Natural killer cell (primary cell): ENCODE measurements around the gene LDLRAD4. TPM values are rescaled to one million over a fixed set of nuclear protein-coding genes. Genes with fewer than 3 reads are reported as not detected.
A peak's percentile ranks its signal among the peaks of the same experiment; 100 is the strongest.

ENCODE experiments used
- ATAC-seq, 3 donors: fragments of 150-1000 bp in 2 of 3; fragments of 200-7000 bp in 1 of 3; cut with Tn5 transposase; 1 replicate in 1 of 3; 2 replicates in 2 of 3; pipeline ENCODE4 v1.10.0; 2021; ENCODE audit warnings: mild to moderate bottlenecking in 2 of 3, moderate library complexity in 2 of 3
- DNase-seq, 2 donors: peaks; one replicate each; pipeline versions ENCODE4 v3.0.0 to v3.0.0-alpha.2; 2013 to 2021; ENCODE audit warnings: mixed read lengths in 1 of 2
- H3K27ac ChIP-seq: one replicate; pipeline ENCODE4 v1.5.1; 2013; ENCODE audit warnings: mild to moderate bottlenecking, low read length
- H3K27me3 ChIP-seq: one replicate; pipeline ENCODE4 v1.6.1; 2013; ENCODE audit warnings: low read length; ENCODE audit not compliant: control insufficient read depth, insufficient read depth
- H3K36me3 ChIP-seq: one replicate; pipeline ENCODE4 v1.6.1; 2013; ENCODE audit warnings: low read length; ENCODE audit not compliant: control insufficient read depth, insufficient read depth
- H3K4me1 ChIP-seq: one replicate; pipeline ENCODE4 v1.6.1; 2013; ENCODE audit warnings: low read length; ENCODE audit not compliant: control insufficient read depth, insufficient read depth
- H3K4me3 ChIP-seq: one replicate; pipeline ENCODE4 v1.5.1; 2013; ENCODE audit warnings: low read length
- H3K9me3 ChIP-seq: one replicate; pipeline ENCODE4 v1.6.1; 2013; ENCODE audit warnings: low read length; ENCODE audit not compliant: control insufficient read depth, insufficient read depth
- H3K27ac Mint-ChIP-seq, 2 donors: one replicate each; pipeline ENCODE4 v1.8.0; 2022; ENCODE audit warnings: mild to moderate bottlenecking in 2 of 2, mixed read lengths in 2 of 2, moderate library complexity in 1 of 2
- H3K27me3 Mint-ChIP-seq, 2 donors: one replicate each; pipeline ENCODE4 v1.8.0; 2022; ENCODE audit warnings: low read depth in 2 of 2, mixed read lengths in 2 of 2
- H3K36me3 Mint-ChIP-seq: one replicate; pipeline ENCODE4 v1.8.0; 2022; ENCODE audit warnings: mixed read lengths
- H3K4me1 Mint-ChIP-seq, 2 donors: one replicate each; pipeline ENCODE4 v1.8.0; 2022; ENCODE audit warnings: mixed read lengths in 2 of 2
- H3K4me3 Mint-ChIP-seq: one replicate; pipeline ENCODE4 v1.8.0; 2022; ENCODE audit warnings: mild to moderate bottlenecking, moderate library complexity, mixed read lengths
- H3K9me3 Mint-ChIP-seq, 2 donors: one replicate each; pipeline ENCODE4 v1.8.0; 2022; ENCODE audit warnings: mixed read lengths in 2 of 2
- WGBS: methylation state at CpG from one replicate; pipeline ENCODE4 v1.1.7; 2013; ENCODE audit warnings: missing lambda C conversion rate; ENCODE audit not compliant: insufficient coverage; 5-methylcytosine and 5-hydroxymethylcytosine counted together
- intact Hi-C: fragments of 100-400 bp; cut with micrococcal nuclease; formaldehyde crosslinking; loops from one replicate; pipeline ENCODE4 v1.14.2; 2022
- total RNA-seq, 4 donors: library from RNA; stranded (reverse); fragments of 120-200 nt in 1 of 4; gene quantifications; one replicate each; pipeline versions ENCODE4 v1.2.3 to v1.2.4, GENCODE V29; 2013 to 2022
- TF ChIP-seq, protein P1 (sequence below): fragments of 200-600 bp; IDR thresholded peaks from one replicate; pipeline ENCODE4 v1.8.0; 2022; ENCODE audit warnings: antibody characterized with exemption

The LDLRAD4 gene
- total RNA-seq, 3 donors from 2014 or later (not counting 1 experiment from before 2014, with no cell fraction given): 24.0 to 36.3 (median 29.2) TPM

DNA sequence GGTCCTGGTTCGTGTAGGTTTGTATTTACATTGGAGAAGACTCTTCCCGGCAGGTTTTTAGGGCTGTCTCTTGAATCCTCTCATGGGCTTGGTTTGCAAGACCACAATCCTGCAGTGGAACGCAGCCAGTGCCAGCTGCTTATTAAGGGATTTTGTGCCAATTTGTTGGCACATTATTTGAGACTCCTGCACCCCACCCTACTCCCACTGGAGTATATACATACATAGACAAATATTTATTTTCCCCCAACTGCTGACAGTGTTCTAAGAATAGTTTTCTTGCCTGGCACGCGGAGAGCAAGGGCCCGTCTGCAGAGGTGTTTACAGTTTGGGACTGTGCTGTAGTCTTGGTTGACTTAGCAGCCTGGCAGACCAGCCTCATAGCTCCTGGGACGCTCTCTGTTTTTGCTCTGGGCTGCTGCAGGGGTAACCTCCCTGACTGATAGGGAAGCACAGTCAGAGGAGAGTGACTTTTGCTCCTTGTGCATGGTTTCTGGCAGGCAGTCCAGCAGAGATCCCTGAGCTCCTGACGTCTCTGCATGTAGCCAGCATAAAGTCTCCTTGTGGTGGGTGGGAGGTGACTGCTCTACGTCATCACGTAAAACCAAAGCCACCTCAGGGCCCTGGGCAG, 1.9 kb downstream of the LDLRAD4 start:
- DNase-seq (peak in 1 of 2 donors; percentile 36), ATAC-seq (no peak)
- Histone ChIP-seq H3K9me3 (no peaks in the 10 kb centered on the region), H3K4me1 (peaks cover 23% of the 10 kb centered on the region), H3K36me3 (no peaks in the 10 kb centered on the region), H3K27ac (no peak overlapping the region), H3K27me3 (peaks cover 13% of the 10 kb centered on the region), H3K4me3 (no peak overlapping the region)
- peaks cover 39 to 50% of the 10 kb centered on the region in 2 donors for H3K27me3 Mint-ChIP-seq
- 68% methylated on average over 10 of the region's 10 CpGs for WGBS
- peaks cover 0 to 8% of the 10 kb centered on the region in 2 donors for H3K4me1 Mint-ChIP-seq
- H3K36me3 Mint-ChIP-seq: no peaks in the 10 kb centered on the region
- TF ChIP-seq, protein P1, sequence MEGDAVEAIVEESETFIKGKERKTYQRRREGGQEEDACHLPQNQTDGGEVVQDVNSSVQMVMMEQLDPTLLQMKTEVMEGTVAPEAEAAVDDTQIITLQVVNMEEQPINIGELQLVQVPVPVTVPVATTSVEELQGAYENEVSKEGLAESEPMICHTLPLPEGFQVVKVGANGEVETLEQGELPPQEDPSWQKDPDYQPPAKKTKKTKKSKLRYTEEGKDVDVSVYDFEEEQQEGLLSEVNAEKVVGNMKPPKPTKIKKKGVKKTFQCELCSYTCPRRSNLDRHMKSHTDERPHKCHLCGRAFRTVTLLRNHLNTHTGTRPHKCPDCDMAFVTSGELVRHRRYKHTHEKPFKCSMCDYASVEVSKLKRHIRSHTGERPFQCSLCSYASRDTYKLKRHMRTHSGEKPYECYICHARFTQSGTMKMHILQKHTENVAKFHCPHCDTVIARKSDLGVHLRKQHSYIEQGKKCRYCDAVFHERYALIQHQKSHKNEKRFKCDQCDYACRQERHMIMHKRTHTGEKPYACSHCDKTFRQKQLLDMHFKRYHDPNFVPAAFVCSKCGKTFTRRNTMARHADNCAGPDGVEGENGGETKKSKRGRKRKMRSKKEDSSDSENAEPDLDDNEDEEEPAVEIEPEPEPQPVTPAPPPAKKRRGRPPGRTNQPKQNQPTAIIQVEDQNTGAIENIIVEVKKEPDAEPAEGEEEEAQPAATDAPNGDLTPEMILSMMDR: no peak
- no peak overlapping the region for H3K4me3 Mint-ChIP-seq
- intact Hi-C loops: no loop called here
- no peaks in the 10 kb centered on the region for H3K9me3 Mint-ChIP-seq
- H3K27ac Mint-ChIP-seq: no peak overlapping the region

DNA sequence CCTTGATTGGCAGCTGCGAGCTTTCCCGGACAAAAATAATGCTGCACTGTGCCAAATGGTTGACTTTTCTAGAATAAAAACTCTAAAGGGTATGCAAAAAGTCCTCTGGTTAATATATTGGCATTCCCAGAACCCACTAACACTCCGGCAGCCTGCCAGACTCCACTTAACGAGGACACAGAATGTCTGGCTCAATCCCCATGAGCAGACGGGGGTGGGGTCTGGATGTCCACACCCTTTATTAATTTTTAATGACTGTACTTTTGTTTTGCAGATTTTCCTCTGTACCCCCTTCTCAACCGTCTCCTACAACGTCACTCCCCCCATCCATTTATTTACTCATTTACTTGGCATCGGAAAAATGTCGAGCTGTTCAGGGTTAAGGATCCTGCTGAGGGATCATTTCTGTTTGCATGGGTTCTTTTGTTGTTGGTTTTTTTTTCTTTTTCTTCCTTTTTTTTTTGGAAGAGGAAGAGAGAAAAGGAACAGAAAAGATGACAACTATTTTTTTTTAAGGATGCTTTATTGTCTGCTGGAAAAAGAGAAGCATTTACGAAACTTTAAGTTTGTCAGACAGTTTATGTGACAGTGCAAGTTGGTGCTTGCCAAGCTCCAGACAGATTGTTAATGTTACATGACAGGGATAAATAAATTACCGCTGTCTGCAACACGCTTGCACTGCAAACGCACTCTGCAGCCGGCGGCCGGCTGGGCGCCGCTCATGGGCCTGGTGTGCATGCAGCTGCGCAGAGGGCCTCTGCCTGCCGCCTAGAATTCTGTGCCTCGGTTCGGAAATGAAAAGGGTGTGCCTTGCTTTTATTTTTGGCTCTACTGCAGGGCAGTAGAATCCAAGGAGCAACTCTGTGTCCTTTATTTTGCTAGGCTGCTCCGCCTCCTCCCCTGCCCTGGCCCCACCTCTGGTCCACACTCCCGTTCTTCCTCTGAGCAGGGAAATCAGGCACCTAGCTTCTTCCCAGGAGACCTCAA, 3.6 kb downstream of the LDLRAD4 start:
- no peak overlapping the region for H3K27ac Mint-ChIP-seq
- H3K4me1 ChIP-seq: peaks cover 18% of the 10 kb centered on the region
- ATAC-seq (no peak), DNase-seq (no peak)
- WGBS: 84% methylated on average over 22 of the region's 24 CpGs
- H3K4me3 Mint-ChIP-seq: no peak overlapping the region
- H3K36me3 Mint-ChIP-seq: no peaks in the 10 kb centered on the region
- TF ChIP-seq, protein P1: no peak
- peaks cover 34 to 36% of the 10 kb centered on the region in 2 donors for H3K27me3 Mint-ChIP-seq
- no peaks in the 10 kb centered on the region for H3K9me3 ChIP-seq
- no peaks in the 10 kb centered on the region for H3K4me1 Mint-ChIP-seq
- H3K9me3 Mint-ChIP-seq: no peaks in the 10 kb centered on the region
- no peaks in the 10 kb centered on the region for H3K36me3 ChIP-seq
- no peak overlapping the region for H3K4me3 ChIP-seq
- intact Hi-C loops: no loop called here
- no peaks in the 10 kb centered on the region for H3K27me3 ChIP-seq
- no peak overlapping the region for H3K27ac ChIP-seq

DNA sequence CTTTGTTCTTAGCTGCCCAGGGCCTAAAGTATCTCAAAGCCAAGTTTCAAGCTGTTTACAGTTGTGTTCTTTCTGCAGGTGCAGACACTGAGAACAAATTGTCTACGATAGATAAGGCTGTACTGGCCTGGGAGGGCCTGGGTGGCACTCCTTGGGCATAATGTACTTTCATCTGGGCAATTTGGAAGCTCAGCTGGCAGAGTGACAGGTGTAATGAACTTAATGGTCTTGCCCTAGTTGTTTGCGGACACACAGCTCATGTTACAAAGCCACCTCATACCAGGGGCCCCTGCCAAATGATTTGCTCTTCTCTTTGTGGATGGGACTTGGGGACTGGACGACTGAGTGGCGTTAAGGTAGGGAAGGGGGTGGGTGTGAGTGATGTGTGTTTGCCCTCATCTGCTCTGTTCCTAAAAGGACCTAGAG, 4.3 kb downstream of the LDLRAD4 start:
- H3K36me3 ChIP-seq: no peaks in the 10 kb centered on the region
- H3K4me1 Mint-ChIP-seq: no peaks in the 10 kb centered on the region
- no peak for DNase-seq
- H3K36me3 Mint-ChIP-seq: no peaks in the 10 kb centered on the region
- intact Hi-C loops: no loop called here
- 81% methylated on average over 2 of the region's 4 CpGs for WGBS
- TF ChIP-seq, protein P1: no peak
- H3K27me3 Mint-ChIP-seq: peaks cover 34 to 36% of the 10 kb centered on the region in 2 donors
- H3K4me3 Mint-ChIP-seq: no peak overlapping the region
- H3K9me3 Mint-ChIP-seq: no peaks in the 10 kb centered on the region
- ATAC-seq: no peak
- no peak overlapping the region for H3K27ac ChIP-seq
- no peaks in the 10 kb centered on the region for H3K27me3 ChIP-seq
- peaks cover 18% of the 10 kb centered on the region for H3K4me1 ChIP-seq
- H3K4me3 ChIP-seq: no peak overlapping the region
- no peak overlapping the region for H3K27ac Mint-ChIP-seq
- no peaks in the 10 kb centered on the region for H3K9me3 ChIP-seq
